NCI-H82 (cell line): ENCODE results near the gene LAIR2.

Source experiments
- DNase-seq: peaks from one replicate; lab custom pipeline; 2025; lab: John Stamatoyannopoulos, UW

LAIR2 gene

DNA sequence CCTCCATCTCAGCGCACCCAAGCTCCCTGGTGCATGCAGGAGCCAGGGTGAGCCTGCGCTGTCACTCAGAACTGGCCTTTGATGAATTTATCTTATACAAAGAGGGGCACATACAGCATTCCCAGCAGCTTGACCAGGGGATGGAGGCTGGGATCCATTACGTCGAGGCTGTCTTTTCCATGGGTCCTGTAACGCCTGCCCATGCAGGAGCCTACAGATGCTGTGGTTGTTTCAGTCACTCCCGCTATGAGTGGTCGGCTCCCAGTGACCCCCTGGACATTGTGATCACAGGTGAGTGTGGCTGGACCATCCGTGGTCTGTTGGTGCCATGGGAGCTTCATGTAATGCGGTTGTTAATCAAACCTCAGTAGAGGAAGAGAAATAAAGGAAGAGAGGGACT lies 33.0 kb downstream of the LAIR2 start:
- DNase-seq, result no peak

DNA sequence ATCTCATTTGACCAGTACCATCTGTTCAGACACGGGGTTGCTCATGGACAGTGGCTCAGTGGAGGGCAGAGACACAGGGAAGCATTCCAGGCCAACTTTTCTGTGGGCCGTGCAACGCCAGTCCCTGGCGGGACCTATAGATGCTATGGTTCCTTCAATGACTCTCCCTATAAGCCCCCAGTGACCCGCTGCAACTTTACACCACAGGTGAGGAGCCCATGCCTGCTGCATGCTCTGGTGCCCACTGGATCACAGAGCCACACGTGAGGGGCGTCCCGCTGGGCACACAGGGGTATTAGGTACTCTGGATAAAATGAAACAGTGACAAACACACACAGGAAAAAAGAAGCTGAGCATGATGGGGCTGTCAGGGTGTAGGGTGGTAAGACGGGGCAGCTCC lies 34.3 kb downstream of the LAIR2 start:
- DNase-seq, result no peak

DNA sequence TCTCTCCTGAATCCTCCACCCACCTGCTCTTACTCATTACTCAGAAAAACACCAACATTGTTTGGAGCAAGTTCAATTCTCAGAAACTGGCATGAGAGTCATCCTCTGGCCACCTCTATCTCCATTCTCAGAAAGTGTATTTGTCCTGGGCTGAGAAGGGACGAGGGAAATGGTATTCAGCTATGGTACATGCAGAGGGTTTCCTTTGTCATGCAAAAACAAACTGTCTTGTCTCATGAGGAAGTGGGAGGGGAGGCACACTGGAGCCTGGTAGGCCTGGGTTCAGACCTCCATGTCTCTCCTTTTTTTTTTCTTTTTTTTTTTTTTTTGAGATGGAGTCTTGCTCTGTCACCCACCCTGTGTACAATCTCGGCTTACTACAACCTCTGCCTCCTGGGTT lies 39.1 kb downstream of the LAIR2 start:
- no peak for DNase-seq

GRCh38 chr19:54548806-54549205 lies 46.2 kb downstream of the LAIR2 start:
- no peak for DNase-seq

DNA sequence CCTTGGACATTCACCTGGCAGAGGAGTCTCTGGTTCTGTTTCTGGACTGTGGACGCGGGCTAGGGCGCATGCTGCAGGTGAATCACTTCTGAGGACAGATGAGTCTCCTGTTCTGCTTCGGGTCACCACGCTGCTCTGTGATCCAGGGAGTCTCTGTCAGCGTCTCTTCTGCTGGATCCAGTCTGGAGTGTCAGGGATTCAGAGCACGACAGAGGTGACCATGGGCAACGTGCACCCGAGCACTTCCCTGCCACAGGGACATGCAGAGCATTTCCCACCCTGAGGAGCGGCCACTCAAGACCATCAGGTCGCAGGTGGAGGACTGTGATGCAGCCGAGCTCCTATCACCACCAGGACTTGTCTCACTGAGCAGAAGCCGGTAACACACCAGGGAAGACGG lies 46.6 kb downstream of the LAIR2 start:
- no peak for DNase-seq

- no peak for DNase-seq
Observed at GRCh38 chr19:54551293-54551692, 48.7 kb downstream of the LAIR2 start.

DNA sequence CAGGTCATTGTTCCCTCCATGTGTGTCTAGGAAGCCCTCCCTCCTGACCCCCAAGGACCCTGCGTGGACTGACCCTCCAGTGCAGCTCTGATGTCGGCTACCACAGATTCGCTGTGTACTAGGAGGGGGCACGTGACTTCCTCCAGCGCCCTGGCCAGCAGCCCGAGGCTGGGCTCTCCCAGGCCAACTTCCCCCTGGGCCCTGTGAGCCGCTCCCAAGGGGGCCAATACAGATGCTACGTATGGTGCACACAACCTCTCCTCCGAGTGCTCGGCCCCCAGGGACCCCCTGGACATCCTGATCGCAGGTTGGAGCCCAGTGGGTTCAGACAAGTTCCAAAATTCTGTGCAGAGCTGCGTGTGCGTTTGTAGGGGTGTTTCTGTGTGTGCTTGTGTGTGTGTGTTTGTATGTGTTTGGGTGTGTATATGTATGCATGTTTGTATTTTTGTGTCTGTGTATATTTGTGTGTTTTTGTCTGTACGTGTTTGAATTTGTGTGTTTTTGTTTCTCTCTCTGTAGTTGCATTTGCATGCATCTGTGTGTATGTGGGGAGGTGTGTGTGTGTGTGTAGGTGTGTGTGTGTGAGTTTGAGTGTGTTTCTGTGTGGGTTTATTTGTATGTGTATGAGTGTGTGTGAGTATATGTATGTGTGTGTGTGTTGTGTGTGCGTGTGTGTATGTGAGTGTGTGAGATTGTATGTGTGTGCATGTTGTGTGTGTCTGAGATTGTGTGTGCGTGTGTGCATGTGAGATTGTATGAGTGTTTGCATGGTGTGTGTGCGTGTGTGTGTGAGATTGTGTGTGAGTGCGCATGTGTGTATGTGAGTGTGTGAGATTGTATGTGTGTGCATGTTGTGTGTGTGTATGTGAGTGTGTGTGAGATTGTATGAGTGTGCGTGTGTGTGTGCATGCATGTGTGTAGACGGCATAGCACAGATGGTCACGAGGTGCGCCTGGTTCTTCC lies 49.6 kb downstream of the LAIR2 start:
- no peak for DNase-seq

GRCh38 chr19:54552913-54553310 lies 50.3 kb downstream of the LAIR2 start:
- no peak for DNase-seq

- no peak for DNase-seq
Observed at GRCh38 chr19:54554006-54554405, 51.4 kb downstream of the LAIR2 start.

DNA sequence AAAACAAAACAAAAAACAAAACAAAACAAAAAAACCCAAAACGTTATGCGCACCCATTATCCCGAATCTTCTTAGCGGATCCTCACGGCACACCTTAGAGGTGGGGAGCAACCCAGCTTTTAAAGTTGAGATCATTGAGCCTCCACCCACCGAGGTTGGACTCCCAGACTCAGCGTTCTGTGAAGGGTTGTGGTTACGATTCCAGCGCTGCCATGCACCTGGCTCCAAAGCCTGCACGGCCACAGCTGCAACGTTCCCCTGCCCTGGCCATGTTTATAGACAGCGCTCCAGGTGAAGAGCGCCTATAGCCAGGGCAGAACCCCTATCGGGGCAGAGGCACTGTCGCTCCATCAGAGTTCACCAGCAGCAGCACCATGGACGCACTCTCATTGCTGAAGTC lies 52.3 kb downstream of the LAIR2 start:
- DNase-seq, result no peak

DNA sequence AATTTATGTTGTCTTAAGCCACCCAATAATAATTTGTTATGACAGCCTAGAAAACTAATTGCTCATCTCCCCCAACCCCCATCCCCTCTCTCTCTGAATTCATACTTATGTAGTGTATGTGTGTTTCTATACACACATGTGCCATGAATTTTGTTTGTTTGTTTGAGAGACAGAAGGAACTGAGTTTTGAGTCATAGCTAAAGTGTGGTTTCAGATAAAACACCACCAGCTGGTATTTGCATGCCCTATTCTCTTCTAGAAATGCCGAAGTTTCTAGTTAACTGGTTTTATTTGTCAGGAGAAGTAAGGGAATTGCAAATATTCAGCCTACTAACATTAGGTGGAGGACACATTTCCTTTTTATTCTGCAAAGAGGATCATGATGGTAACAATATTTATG lies 53.6 kb downstream of the LAIR2 start:
- no peak for DNase-seq

GRCh38 chr19:54558339-54558738 lies 55.7 kb downstream of the LAIR2 start:
- no peak for DNase-seq
